Gastrocnemius medialis (tissue), 4 donors: ENCODE results near the gene AP5B1. TPM values are rescaled to one million over a fixed set of nuclear protein-coding genes. Genes with fewer than 3 reads are reported as not detected.

Experiments used
- ATAC-seq, 2 donors: fragments of 150-250 bp; one replicate each; pipeline ENCODE4 v1.9.1; 2016
- DNase-seq, 2 donors: peaks; one replicate each; pipeline ENCODE4 v3.0.0-alpha.2; 2019
- H3K27ac ChIP-seq, 4 donors: fragments of 200-600 bp; sonication (generic); 1 replicate in 1 of 4; 2 replicates in 3 of 4; pipeline ENCODE4 v1.5.1; 2016 to 2018; ENCODE audit warnings: mild to moderate bottlenecking in 2 of 4, moderate library complexity in 1 of 4
- H3K27me3 ChIP-seq, 3 donors: fragments of 200-600 bp; sonication (generic) in 2 of 3; 1 replicate in 1 of 3; 2 replicates in 2 of 3; pipeline versions ENCODE4 v1.5.1 to v1.6.0; 2016 to 2019; ENCODE audit warnings: mild to moderate bottlenecking in 1 of 3, moderate library complexity in 1 of 3
- H3K36me3 ChIP-seq, 2 donors: fragments of 200-600 bp; sonication (generic) in 1 of 2; one replicate each; pipeline ENCODE4 v1.5.1; 2017 to 2018
- H3K4me1 ChIP-seq, 2 donors: fragments of 200-600 bp; sonication (generic) in 1 of 2; one replicate each; pipeline ENCODE4 v1.5.1; 2016 to 2017; ENCODE audit warnings: mild to moderate bottlenecking in 2 of 2
- H3K4me3 ChIP-seq, 4 donors: fragments of 200-600 bp; sonication (generic) in 3 of 4; 1 replicate in 1 of 4; 2 replicates in 3 of 4; pipeline ENCODE4 v1.5.1; 2016 to 2019; ENCODE audit warnings: mild to moderate bottlenecking in 2 of 4
- H3K9me3 ChIP-seq, 3 donors: fragments of 200-600 bp; sonication (generic) in 2 of 3; 1 replicate in 1 of 3; 2 replicates in 2 of 3; pipeline ENCODE4 v1.5.1; 2016 to 2019
- CTCF ChIP-seq, 5 experiments: fragments of 450-650 bp in 3 of 5; fragments of 200-600 bp in 2 of 5; sonication (generic) in 2 of 5; IDR thresholded peaks in 4 of 5; conservative IDR thresholded peaks in 1 of 5; 1 replicate in 4 of 5; 2 replicates in 1 of 5; pipeline ENCODE4 v1.5.1; 2016 to 2019; ENCODE audit warnings: antibody characterized with exemption in 5 of 5, mild to moderate bottlenecking in 3 of 5, moderate library complexity in 3 of 5
- POLR2A ChIP-seq, 2 donors: fragments of 450-650 bp; IDR thresholded peaks; one replicate each; pipeline ENCODE4 v1.6.1; 2017; ENCODE audit warnings: antibody characterized with exemption in 2 of 2, mild to moderate bottlenecking in 2 of 2, moderate library complexity in 2 of 2
- in situ Hi-C, 4 donors: fragments of 200-750 bp; cut with MboI; loops; one replicate each; pipeline versions ENCODE4 v1.15.0 to v1.8.0; 2017; ENCODE audit warnings: low sequenced_read_pairs in 4 of 4
- intact Hi-C: fragments of 100-400 bp; cut with DNase I; formaldehyde crosslinking; loops from one replicate; pipeline ENCODE4 v1.15.1; 2023; ENCODE audit warnings: low total_unique reads
- total RNA-seq, 4 donors: library from RNA; depleted of rRNA; stranded (reverse); fragments of >200 nt; gene quantifications; one replicate each; pipeline versions ENCODE4 v1.1.0 to v1.2.3, GENCODE V29; 2016

AP5B1 gene
- total RNA-seq, 4 donors from 2014 or later: 20.3 to 42.5 (median 29.7) TPM

GRCh38 chr11:65814986-65815565 is 34.3 kb upstream of the AP5B1 start:
- ATAC-seq: no peak
- H3K36me3 ChIP-seq: no peaks in the 10 kb centered on the region
- no peak for DNase-seq
- no peak overlapping the region for H3K27ac ChIP-seq
- H3K4me3 ChIP-seq: no peak overlapping the region
- in situ Hi-C loops (loop anchor here in 3 of 4 donors (5.0 kb wide), 2 partner anchors 43 to 103 kb away; partner anchors contain the start of gene KAT5 (in 2 of the 3)), intact Hi-C loops (no loop called here)
- no peaks in the 10 kb centered on the region for H3K9me3 ChIP-seq
- peaks cover 5 to 6% of the 10 kb centered on the region in 2 donors for H3K4me1 ChIP-seq
- peaks cover 0 to 7% (median 5%) of the 10 kb centered on the region in 3 donors for H3K27me3 ChIP-seq
- TF ChIP-seq CTCF (IDR thresholded peaks at IDR 0.05 in 4 of 5, conservative IDR thresholded peaks at IDR 0.05 in 1 of 5) (no peak), POLR2A (IDR thresholded peaks at IDR 0.05) (no peak)

DNA sequence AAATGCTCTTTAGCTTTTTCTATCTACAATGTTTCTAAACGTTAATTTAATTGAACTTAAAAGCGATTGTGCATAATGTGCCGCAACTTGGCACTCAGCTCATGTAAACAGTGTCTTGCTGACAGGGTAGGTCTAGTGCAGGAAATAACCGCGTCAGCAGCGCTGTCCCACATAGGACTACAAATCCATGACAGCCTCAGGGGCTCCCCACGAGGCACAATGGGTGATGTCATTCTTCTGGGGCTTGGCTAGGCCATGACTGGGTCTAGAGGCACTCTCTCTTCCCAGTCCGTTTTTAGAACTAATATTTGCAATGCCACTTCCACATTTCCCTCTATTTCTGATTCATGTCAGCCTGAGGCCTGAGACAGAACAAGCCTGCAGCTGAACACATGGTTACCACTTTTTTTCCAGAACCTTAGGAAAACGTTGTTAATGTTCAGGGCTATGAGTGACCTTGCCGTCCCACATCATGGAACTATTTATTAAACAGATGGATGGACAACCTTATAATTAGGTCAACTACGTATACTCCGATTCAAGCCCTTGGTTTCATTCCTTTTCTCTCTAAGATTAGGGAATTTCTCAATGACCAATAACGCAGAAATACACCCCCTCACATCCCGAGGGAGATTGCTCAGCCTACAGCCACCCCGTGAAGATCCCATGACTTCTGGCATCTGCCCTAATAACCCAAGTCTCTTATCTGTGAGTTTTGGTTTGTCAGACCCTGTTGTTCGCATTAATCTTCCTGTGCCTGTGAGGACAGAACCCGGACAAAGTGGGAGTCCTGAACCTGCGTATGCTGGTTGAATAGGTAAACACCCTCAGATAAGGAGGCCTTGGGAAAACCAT is 33.6 kb upstream of the AP5B1 start:
- H3K27ac ChIP-seq: no peak overlapping the region
- DNase-seq: no peak
- H3K4me1 ChIP-seq: peaks cover 5 to 6% of the 10 kb centered on the region in 2 donors
- in situ Hi-C loops (no loop called here), intact Hi-C loops (no loop called here)
- no peak for TF ChIP-seq CTCF (IDR thresholded peaks at IDR 0.05 in 4 of 5, conservative IDR thresholded peaks at IDR 0.05 in 1 of 5)
- no peak for TF ChIP-seq POLR2A (IDR thresholded peaks at IDR 0.05)
- no peak overlapping the region for H3K4me3 ChIP-seq
- no peaks in the 10 kb centered on the region for H3K9me3 ChIP-seq
- H3K27me3 ChIP-seq: peaks cover 0 to 7% (median 6%) of the 10 kb centered on the region in 3 donors
- ATAC-seq: no peak
- H3K36me3 ChIP-seq: no peaks in the 10 kb centered on the region

DNA sequence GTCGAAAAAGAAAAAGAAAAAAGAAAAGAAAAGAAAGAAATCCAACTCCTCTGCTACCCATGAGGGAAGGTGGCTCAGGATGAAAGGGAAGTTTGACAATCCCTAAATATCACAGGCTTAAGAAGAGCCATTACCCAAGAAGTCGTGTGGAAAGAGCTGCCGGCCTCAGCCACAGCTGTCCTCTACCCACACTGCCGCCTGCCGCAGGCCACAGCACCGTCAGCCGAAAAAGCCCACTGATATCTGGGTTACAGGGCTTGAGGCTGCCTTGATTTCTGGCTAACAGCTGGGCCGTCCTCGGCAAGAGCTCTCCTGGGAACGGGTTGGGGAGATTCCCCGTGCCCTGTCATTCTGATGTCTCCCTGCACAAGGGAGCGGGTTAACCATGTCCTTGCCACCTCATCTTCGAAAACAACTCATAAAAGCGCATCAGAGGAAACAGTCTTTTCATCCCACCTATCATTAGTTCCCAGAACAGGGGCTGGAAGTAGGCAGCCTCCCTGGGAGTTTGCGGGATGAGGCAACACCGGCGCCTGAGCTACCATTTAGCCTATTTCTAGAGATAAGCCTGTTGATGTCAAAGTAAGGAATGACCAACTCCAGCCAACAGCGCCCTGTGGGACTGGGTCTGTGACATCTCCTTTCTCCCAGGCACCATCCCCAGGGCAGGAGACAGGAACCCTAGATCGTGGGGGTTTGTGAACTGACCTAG is 31.1 kb upstream of the AP5B1 start:
- in situ Hi-C loops: no loop called here
- H3K36me3 ChIP-seq: no peaks in the 10 kb centered on the region
- ATAC-seq (no peak), DNase-seq (no peak)
- no peak overlapping the region for H3K4me3 ChIP-seq
- H3K27me3 ChIP-seq: peaks cover 11 to 26% (median 23%) of the 10 kb centered on the region in 3 donors
- no peaks in the 10 kb centered on the region for H3K4me1 ChIP-seq
- intact Hi-C loops: no loop called here
- no peak overlapping the region for H3K27ac ChIP-seq
- no peaks in the 10 kb centered on the region for H3K9me3 ChIP-seq
- TF ChIP-seq CTCF (IDR thresholded peaks at IDR 0.05 in 4 of 5, conservative IDR thresholded peaks at IDR 0.05 in 1 of 5) (no peak), POLR2A (IDR thresholded peaks at IDR 0.05) (no peak)

GRCh38 chr11:65810046-65810868 is 29.5 kb upstream of the AP5B1 start:
- ATAC-seq: peak; percentile 56 to 87
- in situ Hi-C loops: no loop called here

More at GRCh38 chr11:65810046-65810868, 29.5 kb upstream of the AP5B1 start:
- no peak overlapping the region for H3K27ac ChIP-seq
- H3K4me1 ChIP-seq: no peaks in the 10 kb centered on the region
- intact Hi-C loops: no loop called here
- H3K36me3 ChIP-seq: no peaks in the 10 kb centered on the region
- no peaks in the 10 kb centered on the region for H3K9me3 ChIP-seq
- DNase-seq: no peak
- no peak for TF ChIP-seq CTCF (IDR thresholded peaks at IDR 0.05 in 4 of 5, conservative IDR thresholded peaks at IDR 0.05 in 1 of 5)
- no peak for TF ChIP-seq POLR2A (IDR thresholded peaks at IDR 0.05)
- H3K27me3 ChIP-seq: peaks cover 22 to 42% (median 34%) of the 10 kb centered on the region in 3 donors
- no peak overlapping the region for H3K4me3 ChIP-seq
